ENCODE results near the gene PSG7.
"Not testable (repeated sequence)": the region's sequence is repeated elsewhere in the genome, so short reads cannot be mapped to it uniquely, and the experiment has no call there.

- TF ChIP-seq CTCF (conservative IDR thresholded peaks at IDR 0.05; ENCODE audit: low read length); EZH2phosphoT487 (IDR thresholded peaks at IDR 0.05; ENCODE audit: borderline replicate concordance, low read depth, low read length): not testable (repeated sequence)
These were observed 36.4 kb downstream of the PSG7 start for GRCh38 chr19:42900561-42900960.
